GF-D8 (cell line): Measurements from ENCODE around the gene COMT.
"Not testable (repeated sequence)": the region's sequence is repeated elsewhere in the genome, so short reads cannot be mapped to it uniquely, and the experiment has no call there.

Experiments used
- DNase-seq: peaks from one replicate; lab custom pipeline; 2025; lab: John Stamatoyannopoulos, UW

The COMT gene

DNA sequence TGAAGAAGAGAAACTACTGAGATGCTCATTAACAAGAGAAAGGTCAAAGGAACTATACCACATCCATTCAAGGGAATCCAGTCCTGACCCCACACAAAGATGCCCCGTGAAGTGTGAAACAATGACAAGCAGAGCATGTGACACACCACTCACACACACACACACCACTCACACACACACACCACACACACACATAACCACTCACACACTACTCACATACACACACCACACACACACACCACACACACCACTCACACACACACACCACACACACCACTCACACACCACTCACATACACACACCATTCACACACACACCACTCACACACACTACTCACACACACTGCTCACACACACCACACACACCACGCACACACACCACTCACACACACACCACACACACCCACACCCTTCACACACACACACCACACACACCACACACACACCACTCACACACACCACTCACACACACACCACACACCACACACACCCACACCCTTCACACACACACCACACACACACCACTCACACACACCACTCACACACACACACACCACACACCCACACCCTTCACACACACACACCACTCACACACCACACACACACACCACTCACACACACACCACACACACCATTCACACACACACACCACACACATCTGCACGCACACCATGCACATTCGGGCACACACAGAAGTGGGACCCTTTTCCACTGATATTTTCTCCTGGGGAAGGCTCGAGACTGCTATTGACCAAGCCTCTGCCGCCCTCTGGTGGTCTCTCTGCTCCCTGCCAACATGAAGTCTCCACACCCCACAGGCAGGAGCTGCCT, 32.0 kb upstream of the COMT start:
- DNase-seq = peak; percentile 47

DNA sequence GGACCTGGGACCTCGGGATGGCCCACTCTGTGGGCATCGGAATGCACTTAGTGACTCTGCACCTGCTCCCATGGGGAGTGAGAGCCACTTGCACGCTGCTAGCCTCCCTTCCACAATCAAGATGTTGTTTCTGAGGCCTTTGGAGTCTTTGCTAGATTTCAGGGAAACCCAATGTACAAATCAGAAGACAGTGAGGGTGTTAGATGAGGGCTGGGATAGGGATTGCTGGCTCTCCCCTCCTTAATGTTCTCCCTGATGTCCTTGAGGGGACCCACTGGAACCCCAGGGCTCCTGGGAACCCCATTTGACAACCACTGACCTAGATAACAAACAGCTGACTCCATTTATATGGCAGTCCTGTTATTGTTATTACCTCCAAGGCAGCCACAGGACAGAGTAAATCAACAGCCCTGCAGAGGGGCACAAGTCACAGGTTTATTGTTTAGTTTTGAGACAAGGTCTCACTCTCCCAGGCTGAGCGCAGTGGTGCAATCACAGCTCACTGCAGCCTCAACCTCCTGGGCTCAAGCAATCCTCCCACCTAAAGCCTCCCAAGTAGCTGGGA, 31.3 kb upstream of the COMT start:
- DNase-seq = no peak

DNA sequence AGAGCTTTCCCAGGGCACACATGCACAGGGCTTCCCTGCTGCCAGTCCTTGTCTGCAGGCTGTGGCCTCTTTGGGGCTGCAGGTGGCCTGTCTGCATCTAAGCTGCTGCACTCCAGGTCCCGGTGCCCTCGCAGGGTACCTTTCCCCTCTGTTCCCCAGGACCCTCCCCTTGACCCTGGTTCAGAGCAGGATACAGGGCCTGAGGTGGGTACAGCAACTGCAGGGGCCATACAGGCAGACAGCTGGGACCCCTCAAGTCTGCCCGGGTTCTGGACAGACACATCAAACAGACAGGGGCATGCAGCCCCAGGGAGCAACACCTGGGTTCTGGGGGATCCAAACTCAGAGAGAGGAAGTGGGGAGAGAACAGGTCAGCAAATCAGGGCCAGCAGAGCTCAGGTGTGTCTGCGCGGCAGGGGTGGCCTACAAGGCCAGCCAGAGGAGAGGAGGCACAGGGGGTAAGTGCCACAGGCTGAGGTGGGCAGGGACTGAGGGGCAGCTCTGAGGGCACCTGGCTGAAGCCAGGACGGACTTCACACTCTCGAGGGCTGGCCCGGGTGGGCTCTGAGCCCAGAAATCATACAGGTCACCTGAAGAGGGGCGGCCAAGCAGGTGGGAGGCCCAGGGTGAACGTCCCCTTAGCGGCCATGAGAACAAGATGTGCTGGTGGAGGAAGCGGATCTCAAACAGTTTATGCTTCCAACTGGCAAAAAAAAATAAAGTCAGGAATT, 29.9 kb upstream of the COMT start:
- DNase-seq = no peak

- no peak for DNase-seq
Observed at GRCh38 chr22:19912271-19912999, 29.1 kb upstream of the COMT start.

DNA sequence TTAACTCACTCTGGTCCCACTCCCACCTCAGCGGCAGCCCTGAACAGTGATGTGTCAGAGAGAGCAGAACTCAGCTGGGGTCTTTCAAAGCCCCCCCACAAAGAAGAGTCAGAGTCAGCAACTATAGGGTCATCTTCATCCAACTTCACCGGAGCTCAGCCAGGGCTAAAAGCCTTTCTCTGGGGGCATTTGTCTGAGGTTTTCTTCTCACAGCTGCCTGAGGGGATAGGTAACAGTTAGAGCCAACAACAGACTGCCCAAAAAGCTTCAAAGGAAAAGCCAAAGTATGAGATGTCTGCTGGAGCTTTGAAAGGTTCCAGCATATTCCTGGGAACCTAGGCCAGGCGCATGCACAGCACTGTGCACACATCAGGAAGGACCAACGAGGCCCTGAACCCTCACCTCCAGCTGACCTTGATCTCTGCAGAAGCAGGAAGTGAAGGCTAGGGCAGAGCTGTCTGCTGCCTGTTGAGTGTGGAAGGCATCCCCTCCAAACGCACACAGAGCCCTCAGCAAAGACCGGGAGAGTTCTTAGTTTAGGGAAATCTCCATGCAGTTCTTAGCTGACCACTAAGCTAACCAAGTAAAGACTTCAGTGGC, 28.1 kb upstream of the COMT start:
- no peak for DNase-seq

GRCh38 chr22:19914201-19914943, 27.2 kb upstream of the COMT start:
- no peak for DNase-seq

DNA sequence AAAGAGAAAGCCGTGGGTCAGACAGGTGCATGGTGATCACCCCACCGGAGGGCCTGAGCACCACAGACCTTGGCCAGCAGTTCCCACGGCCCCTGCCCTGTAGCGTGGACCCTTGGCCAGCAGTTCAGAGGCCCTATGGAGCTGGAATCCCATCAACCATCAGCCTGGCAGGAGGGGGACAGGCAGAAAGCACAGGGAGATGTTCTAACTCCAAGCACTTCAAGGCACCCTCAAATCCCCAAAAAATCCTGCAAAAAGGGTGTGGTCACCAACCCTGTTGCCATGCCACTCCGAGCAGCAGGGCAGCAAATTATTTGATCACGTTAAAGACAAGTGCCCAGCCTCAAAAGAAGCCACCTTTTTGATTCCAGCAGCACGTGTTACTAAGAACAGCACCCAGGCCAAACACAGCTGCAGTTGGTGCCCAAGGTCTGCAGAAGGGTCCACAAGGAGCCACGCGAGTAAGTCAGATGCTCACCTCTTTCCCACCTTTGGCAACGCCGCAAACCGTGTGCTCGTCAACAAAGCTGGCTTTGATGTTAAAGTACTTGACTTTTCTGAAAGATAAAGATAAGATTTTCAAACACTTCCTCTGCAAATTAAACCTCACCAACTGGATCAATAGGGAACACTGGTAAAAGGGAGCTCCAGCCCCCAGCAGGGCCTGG, 26.2 kb upstream of the COMT start:
- DNase-seq = no peak

DNA sequence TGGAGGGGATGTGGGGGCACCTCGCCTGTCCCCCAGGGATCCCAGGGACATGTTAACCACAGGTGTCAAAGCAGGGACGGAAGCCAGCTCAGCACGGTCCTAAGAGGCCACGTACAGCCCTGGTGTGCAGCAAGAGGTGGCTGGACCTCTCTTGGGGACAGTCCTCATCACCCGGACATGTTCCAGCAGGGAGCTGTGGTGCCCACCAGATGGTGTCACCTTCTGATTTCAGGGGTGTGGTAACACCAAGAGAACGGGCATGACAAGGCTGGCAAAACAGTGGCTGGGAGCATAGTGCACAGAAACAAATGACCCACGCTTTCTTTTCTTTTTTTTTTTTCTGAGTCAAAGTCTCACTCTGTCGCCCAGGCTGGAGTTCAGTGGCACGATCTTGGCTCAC, 25.6 kb upstream of the COMT start:
- no peak for DNase-seq

DNA sequence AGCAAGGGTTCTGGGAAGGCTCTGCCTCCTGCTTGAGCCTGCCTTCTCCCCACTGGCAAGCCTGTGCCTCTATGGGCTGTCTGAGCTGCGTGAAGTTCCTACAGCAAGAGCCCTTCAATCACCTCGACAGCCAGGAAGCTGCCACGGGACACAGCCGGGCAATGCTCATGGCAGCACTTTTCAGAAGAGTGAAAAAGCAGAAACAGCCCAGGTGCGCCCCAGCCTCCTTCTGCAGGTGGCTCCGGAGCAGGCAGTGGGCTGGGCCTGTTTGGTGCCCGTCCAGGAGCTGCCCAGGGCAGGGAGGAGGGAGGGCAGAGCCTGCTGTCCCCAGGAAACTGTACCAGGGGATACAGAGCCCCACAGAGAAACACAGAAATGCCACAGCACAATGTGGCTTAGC, 24.6 kb upstream of the COMT start:
- DNase-seq = no peak

GRCh38 chr22:19917389-19918138, 24.0 kb upstream of the COMT start:
- no peak for DNase-seq

GRCh38 chr22:19918332-19919106, 23.1 kb upstream of the COMT start:
- DNase-seq = no peak

DNA sequence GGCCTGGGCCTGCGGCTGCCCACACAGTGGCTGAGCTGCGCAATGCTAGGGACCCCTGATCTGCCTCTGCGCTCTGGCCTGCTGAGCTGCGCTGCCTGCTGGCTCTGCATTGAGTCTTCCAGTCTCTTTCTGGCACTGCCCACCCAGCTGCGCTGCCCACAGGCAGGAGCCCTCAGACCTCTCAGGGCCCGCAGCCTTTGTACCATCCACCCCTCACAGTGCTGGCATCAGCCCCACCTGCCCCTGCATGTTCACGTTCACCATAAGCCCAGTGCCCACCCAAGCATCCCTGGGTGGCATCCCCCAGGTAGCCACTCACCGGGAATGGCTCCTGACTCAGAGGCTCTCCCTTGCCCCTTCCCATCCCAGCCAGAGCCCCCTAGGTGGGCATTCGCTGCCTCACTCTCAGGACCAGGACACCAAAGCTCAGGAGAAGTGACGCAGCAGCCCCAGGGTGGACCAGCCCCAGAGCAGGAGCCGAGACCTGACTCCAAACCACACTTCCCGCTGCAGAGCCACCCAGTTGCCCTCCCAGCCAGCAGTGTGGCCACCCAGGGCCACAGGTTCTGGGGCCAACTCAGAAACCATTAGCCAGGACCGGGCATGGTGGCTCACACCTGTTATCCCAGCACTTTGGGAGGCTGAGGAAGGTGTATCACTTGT, 21.7 kb upstream of the COMT start:
- DNase-seq = no peak

DNA sequence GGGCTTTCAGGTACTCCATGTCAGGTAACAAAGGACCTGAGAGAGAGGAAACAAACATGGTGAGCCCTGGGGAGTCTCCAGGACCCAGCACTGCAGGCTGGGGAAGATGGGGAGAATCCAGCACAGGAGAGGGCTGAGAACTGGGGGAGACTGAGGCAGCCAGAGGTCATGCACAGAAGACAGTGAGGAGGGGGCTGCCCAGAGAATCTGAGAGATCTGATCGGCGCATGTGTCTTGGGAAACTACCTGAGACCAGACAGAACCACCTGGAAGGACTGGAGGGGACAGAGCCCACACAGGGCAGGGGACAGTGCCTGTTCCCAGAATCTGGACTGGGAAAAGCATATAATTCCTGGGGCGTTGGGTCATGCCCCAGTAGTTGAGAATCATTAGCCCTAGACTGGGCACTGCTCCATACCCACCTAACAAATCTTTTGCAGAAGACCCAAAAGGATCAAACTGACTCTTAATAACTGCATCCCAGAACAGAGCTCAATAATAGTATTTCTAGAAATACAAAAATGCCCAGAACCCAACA, 20.0 kb upstream of the COMT start:
- no peak for DNase-seq

- DNase-seq = no peak
Observed at GRCh38 chr22:19923914-19924513, 17.6 kb upstream of the COMT start.

DNA sequence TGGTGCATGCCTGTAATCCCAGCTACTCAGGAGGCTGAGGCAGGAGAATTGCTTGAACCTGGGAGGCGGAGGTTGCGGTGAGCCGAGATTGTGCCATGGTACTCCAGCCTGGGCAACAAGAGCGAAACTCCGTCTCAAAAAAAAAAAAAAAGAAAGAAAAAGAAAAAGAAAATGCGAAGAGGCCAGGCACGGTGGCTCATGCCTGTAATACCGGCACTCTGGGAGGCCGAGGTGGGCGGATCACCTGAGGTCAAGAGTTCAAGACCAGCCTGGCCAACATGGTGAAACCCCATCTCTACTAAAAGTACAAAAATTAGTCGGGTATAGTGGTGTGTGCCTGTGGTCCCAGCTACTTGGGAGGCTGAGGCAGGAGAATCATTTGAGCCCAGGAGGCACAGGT, 15.5 kb upstream of the COMT start:
- not testable (repeated sequence) for DNase-seq

DNA sequence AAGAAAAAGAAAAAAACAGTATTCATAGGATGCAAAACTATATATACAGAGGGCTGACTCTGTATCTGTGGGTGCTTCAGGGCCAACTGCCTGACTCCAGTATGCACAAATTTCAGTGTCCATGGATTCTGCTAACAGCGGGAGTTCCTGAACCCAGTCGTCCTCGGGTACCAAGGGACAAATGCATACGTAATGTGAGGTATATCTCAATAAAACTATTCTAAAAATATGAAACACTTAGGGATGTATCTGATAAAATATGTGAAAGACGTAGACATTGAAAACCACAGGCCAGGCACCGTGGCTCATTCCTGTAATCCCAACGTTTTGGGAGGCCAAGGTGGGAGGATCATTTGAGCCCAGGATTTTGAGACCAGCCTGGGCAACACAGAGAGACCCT, 13.9 kb upstream of the COMT start:
- no peak for DNase-seq

- DNase-seq = no peak
Observed at GRCh38 chr22:19928207-19928606, 13.4 kb upstream of the COMT start.
